Hepatocyte (in vitro differentiated cells): ENCODE data around the gene MIOX. TPM values are rescaled to one million over a fixed set of nuclear protein-coding genes. Genes with fewer than 3 reads are reported as not detected.

ENCODE experiments used
- DNase-seq: peaks from one replicate; pipeline ENCODE4 v3.0.0-alpha.2; 2016; ENCODE audit warnings: low spot score
- H2AFZ ChIP-seq: fragments of 200-600 bp; sonication (generic); 2 replicates; pipeline ENCODE4 v1.6.0; 2016; ENCODE audit warnings: antibody characterized with exemption, mild to moderate bottlenecking
- H3K27ac ChIP-seq: fragments of 200-600 bp; sonication (generic); 2 replicates; pipeline ENCODE4 v1.5.1; 2016; ENCODE audit warnings: mild to moderate bottlenecking
- H3K27me3 ChIP-seq: fragments of 200-600 bp; sonication (generic); 2 replicates; pipeline ENCODE4 v1.6.1; 2016
- H3K36me3 ChIP-seq: fragments of 200-600 bp; sonication (generic); replicated peaks from 2 replicates; pipeline ENCODE4 v1.5.1; 2016; ENCODE audit warnings: low read depth; ENCODE audit not compliant: insufficient read depth
- H3K4me1 ChIP-seq: fragments of 200-600 bp; sonication (generic); 2 replicates; pipeline ENCODE4 v1.5.1; 2016; ENCODE audit warnings: mild to moderate bottlenecking, moderate library complexity; ENCODE audit not compliant: insufficient read depth
- H3K4me2 ChIP-seq: fragments of 200-600 bp; sonication (generic); 2 replicates; pipeline ENCODE4 v1.6.0; 2016
- H3K4me3 ChIP-seq: fragments of 200-600 bp; sonication (generic); 2 replicates; pipeline ENCODE4 v1.5.1; 2016; ENCODE audit warnings: mild to moderate bottlenecking
- H3K79me2 ChIP-seq: fragments of 200-600 bp; sonication (generic); 2 replicates; pipeline ENCODE4 v1.6.0; 2017; ENCODE audit warnings: mild to moderate bottlenecking
- H3K9me2 ChIP-seq: fragments of 200-600 bp; sonication (generic); replicated peaks from 2 replicates; pipeline ENCODE4 v1.6.0; 2017; ENCODE audit warnings: mild to moderate bottlenecking; ENCODE audit not compliant: insufficient read depth
- H3K9me3 ChIP-seq: fragments of 200-600 bp; sonication (generic); 2 replicates; pipeline ENCODE4 v1.5.1; 2016; ENCODE audit warnings: low read depth, mild to moderate bottlenecking
- H4K20me1 ChIP-seq: fragments of 200-600 bp; sonication (generic); 2 replicates; pipeline ENCODE4 v1.6.0; 2016; ENCODE audit warnings: mild to moderate bottlenecking; ENCODE audit not compliant: insufficient read depth, poor library complexity, severe bottlenecking
- CTCF ChIP-seq: fragments of 200-600 bp; sonication (generic); IDR thresholded peaks from 2 replicates; pipeline ENCODE4 v1.5.1; 2016; ENCODE audit warnings: antibody characterized with exemption, mild to moderate bottlenecking; ENCODE audit not compliant: poor library complexity
- EZH2 ChIP-seq: fragments of 200-600 bp; sonication (generic); IDR thresholded peaks from 2 replicates; pipeline ENCODE4 v1.6.1; 2016; ENCODE audit warnings: antibody characterized with exemption, mild to moderate bottlenecking, borderline replicate concordance
- EZH2phosphoT487 ChIP-seq: fragments of 200-600 bp; sonication (generic); IDR thresholded peaks from one replicate; pipeline ENCODE4 v1.6.1; 2018; ENCODE audit warnings: antibody characterized with exemption, mild to moderate bottlenecking, low read depth, moderate library complexity; ENCODE audit not compliant: unreplicated experiment, severe bottlenecking
- WGBS: methylation state at CpG from one replicate; pipeline ENCODE4 v1.1.6; 2016; ENCODE audit warnings: low lambda C conversion rate; ENCODE audit errors: missing lambda C conversion rate; 5-methylcytosine and 5-hydroxymethylcytosine counted together
- polyA plus RNA-seq: library from polyadenylated mRNA; unstranded; fragments of >200 nt; fragmentation: Nextera tagmentation; extraction: Ambion mirVana; gene quantifications from 2 replicates; pipeline ENCODE4 v1.2.1, GENCODE V29; 2016
- total RNA-seq: library from RNA; depleted of rRNA; stranded (reverse); fragments of >200 nt; gene quantifications from 2 replicates; pipeline ENCODE4 v1.2.3, GENCODE V29; 2014

MIOX gene
- total RNA-seq (not detected in 2 replicates), polyA plus RNA-seq (not detected in 2 replicates)

- H3K4me3 ChIP-seq = no peak within 1 kb of the TSS
- no peak within 1 kb of the TSS for H3K27ac ChIP-seq
- peaks cover 5% of the 10 kb centered on the region for H3K27me3 ChIP-seq
- H3K79me2 ChIP-seq = no peaks in the 10 kb centered on the region
- H2AFZ ChIP-seq = no peak within 1 kb of the TSS
- H3K4me2 ChIP-seq = no peak within 1 kb of the TSS
- TF ChIP-seq EZH2phosphoT487 = no peak
- TF ChIP-seq EZH2 = no peak
- TF ChIP-seq CTCF = no peak
- no peaks in the 10 kb centered on the region for H3K9me3 ChIP-seq
- peaks cover 13% of the 10 kb centered on the region for H3K4me1 ChIP-seq
- no peaks in the 10 kb centered on the region for H4K20me1 ChIP-seq
- no peaks in the 10 kb centered on the region for H3K9me2 ChIP-seq
- no peaks in the 10 kb centered on the region for H3K36me3 ChIP-seq
- no peak for DNase-seq
- 77% methylated on average over 19 of the region's 23 CpGs for whole genome bisulfite sequencing
Measured at GRCh38 chr22:50486561-50487289, at the start of gene MIOX. Gene MIOX, plus strand, starts transcription at chr22:50486859. Its CDS starts 39 bp downstream, at chr22:50486898.

GRCh38 chr22:50437511-50438304 is 49.0 kb upstream of the MIOX start:
- 94% methylated on average over 35 of the region's 36 CpGs for WGBS
- no peak overlapping the region for H2AFZ ChIP-seq
- TF ChIP-seq CTCF (no peak), EZH2phosphoT487 (no peak), EZH2 (no peak)

GRCh38 chr22:50438305-50439275 is 48.1 kb upstream of the MIOX start:
- DNase-seq = no peak
- H3K9me3 ChIP-seq = no peaks in the 10 kb centered on the region
- H4K20me1 ChIP-seq = no peaks in the 10 kb centered on the region
- no peak overlapping the region for H3K4me3 ChIP-seq
- H3K4me1 ChIP-seq = no peaks in the 10 kb centered on the region
- H3K27me3 ChIP-seq = no peaks in the 10 kb centered on the region
- H3K36me3 ChIP-seq = no peaks in the 10 kb centered on the region
- H3K79me2 ChIP-seq = no peaks in the 10 kb centered on the region
- WGBS = 93% methylated on average over 34 of the region's 34 CpGs
- no peaks in the 10 kb centered on the region for H3K9me2 ChIP-seq
- no peak overlapping the region for H3K4me2 ChIP-seq
- no peak overlapping the region for H2AFZ ChIP-seq
- no peak overlapping the region for H3K27ac ChIP-seq
- no peak for TF ChIP-seq EZH2phosphoT487
- TF ChIP-seq EZH2 = no peak
- TF ChIP-seq CTCF = no peak

More at GRCh38 chr22:50437511-50438304, 49.0 kb upstream of the MIOX start:
- H4K20me1 ChIP-seq = no peaks in the 10 kb centered on the region
- DNase-seq = no peak
- H3K4me2 ChIP-seq = no peak overlapping the region
- no peak overlapping the region for H3K27ac ChIP-seq
- no peaks in the 10 kb centered on the region for H3K9me2 ChIP-seq
- no peaks in the 10 kb centered on the region for H3K4me1 ChIP-seq
- H3K79me2 ChIP-seq = no peaks in the 10 kb centered on the region
- no peaks in the 10 kb centered on the region for H3K36me3 ChIP-seq
- no peaks in the 10 kb centered on the region for H3K27me3 ChIP-seq
- no peak overlapping the region for H3K4me3 ChIP-seq
- H3K9me3 ChIP-seq = no peaks in the 10 kb centered on the region
